Measurements from ENCODE around the gene PTGES2.
A peak's percentile ranks its signal among the peaks of the same experiment; 100 is the strongest.

PTGES2 gene

DNA sequence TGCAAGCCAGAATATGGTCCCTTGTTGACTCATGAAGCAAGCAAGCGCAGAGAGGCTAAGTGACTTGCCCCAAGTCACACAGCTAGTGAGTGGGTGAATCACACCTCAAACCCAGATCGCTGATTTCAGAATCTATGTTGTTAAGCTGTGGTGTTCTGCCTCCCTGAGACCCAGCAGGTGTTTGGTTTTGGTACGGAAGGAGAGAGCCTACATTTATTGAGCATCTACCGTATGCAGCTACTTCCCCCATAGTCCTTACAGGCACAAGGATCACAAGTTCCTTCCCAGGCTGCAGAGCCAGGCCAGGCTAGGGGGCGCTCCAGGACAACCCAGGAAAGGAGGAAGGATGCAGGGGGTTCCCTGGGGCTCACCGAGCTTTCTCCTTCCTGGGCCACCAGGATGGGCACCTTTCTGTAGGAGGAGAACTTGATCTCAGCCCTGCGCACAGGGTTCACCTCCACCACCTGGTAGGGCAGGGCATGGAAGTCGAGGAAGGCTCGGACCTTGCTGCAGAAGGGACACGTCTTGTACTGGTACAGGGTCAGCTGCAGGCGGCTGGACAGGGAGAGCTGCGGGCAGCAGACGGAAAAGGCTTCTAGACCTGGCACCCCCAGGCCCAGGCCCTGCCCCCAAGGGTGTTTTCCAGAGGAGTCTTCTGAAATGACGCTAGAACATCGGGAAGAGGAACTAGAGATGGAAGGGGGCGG lies 2.5 kb downstream of the PTGES2 start:
- Histone ChIP-seq H3K79me2 (ENCODE audit: control insufficient read depth, low read length) (peaks cover 34% of the 10 kb centered on the region), H4K20me1 (ENCODE audit: control insufficient read depth, insufficient read depth, low read depth, low read length) (peaks cover 6% of the 10 kb centered on the region; the same call in 1 of the 2 replicates), H3K9me2 (replicated peaks; ENCODE audit: control insufficient read depth, low read length) (no peaks in the 10 kb centered on the region), H3F3A (ENCODE audit: control insufficient read depth, insufficient read depth) (no peaks in the 10 kb centered on the region), H3K4me1 (ENCODE audit: control insufficient read depth, low read length) (peaks cover 24% of the 10 kb centered on the region), H3K4me3 (ENCODE audit: low read length) (peak overlapping the region; percentile 92), H3K4me2 (ENCODE audit: low read length) (peak overlapping the region; percentile 88), H3K27me3 (ENCODE audit: control insufficient read depth, low read length) (no peaks in the 10 kb centered on the region), H3K27ac (ENCODE audit: low read depth, low read length) (no peak overlapping the region), H3K36me3 (ENCODE audit: control insufficient read depth, low read length) (peaks cover 61% of the 10 kb centered on the region), H3K9me3 (ENCODE audit: control insufficient read depth, insufficient read depth, low read length) (no peaks in the 10 kb centered on the region)
- TF ChIP-seq CTCF (IDR thresholded peaks at IDR 0.05; ENCODE audit: low read depth, low read length, poor library complexity, severe bottlenecking) (peak; percentile 93), EZH2phosphoT487 (IDR thresholded peaks at IDR 0.05; ENCODE audit: borderline replicate concordance, low read length) (no peak)

GRCh38 chr9:128124451-128124850 lies 3.1 kb downstream of the PTGES2 start:
- Histone ChIP-seq H3K4me1 (ENCODE audit: control insufficient read depth, low read length) (peaks cover 24% of the 10 kb centered on the region), H3K9me2 (replicated peaks; ENCODE audit: control insufficient read depth, low read length) (no peaks in the 10 kb centered on the region), H3F3A (ENCODE audit: control insufficient read depth, insufficient read depth) (peaks cover 4% of the 10 kb centered on the region; the same call in 1 of the 2 replicates), H3K9me3 (ENCODE audit: control insufficient read depth, insufficient read depth, low read length) (no peaks in the 10 kb centered on the region), H3K79me2 (ENCODE audit: control insufficient read depth, low read length) (peaks cover 34% of the 10 kb centered on the region), H3K4me2 (ENCODE audit: low read length) (no peak overlapping the region), H4K20me1 (ENCODE audit: control insufficient read depth, insufficient read depth, low read depth, low read length) (peaks cover 6% of the 10 kb centered on the region; the same call in 1 of the 2 replicates), H3K27me3 (ENCODE audit: control insufficient read depth, low read length) (no peaks in the 10 kb centered on the region), H3K36me3 (ENCODE audit: control insufficient read depth, low read length) (peaks cover 62% of the 10 kb centered on the region), H3K27ac (ENCODE audit: low read depth, low read length) (no peak overlapping the region), H3K4me3 (ENCODE audit: low read length) (no peak overlapping the region)
- TF ChIP-seq EZH2phosphoT487 (IDR thresholded peaks at IDR 0.05; ENCODE audit: borderline replicate concordance, low read length) (no peak), CTCF (IDR thresholded peaks at IDR 0.05; ENCODE audit: low read depth, low read length, poor library complexity, severe bottlenecking) (no peak)

DNA sequence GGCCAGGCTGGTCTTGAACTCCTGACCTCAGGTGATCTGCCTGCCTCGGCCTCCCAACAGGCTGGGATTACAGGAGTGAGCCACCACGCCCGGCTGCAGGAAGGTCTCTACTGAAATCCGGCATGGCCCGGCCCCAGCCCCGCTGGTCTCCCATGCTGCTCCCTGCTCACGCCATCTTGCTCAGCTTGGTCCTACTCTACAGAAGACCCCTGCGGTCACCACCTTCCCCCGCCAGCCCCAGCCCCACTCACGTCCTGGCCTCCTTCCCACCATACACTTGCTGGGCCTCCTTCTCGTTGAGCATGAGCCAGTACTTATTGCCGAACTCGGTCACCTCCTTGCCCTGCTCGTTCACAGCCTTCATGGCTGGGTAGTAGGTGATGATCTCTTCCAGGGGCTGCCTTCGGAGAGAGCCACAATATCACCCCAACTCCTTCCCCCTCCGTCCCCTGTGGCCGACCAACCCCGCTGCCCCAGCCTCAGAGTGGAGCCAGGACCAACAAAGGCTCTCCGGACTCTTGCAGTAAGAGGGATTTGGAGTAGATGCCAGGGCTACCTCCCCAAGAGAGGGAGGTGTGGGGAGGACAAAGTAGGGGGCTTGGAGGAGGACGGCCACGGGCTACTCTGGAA lies 4.0 kb downstream of the PTGES2 start:
- Histone ChIP-seq H3K4me3 (ENCODE audit: low read length) (no peak overlapping the region), H3K9me3 (ENCODE audit: control insufficient read depth, insufficient read depth, low read length) (no peaks in the 10 kb centered on the region), H4K20me1 (ENCODE audit: control insufficient read depth, insufficient read depth, low read depth, low read length) (peaks cover 6% of the 10 kb centered on the region; the same call in 1 of the 2 replicates), H3K4me1 (ENCODE audit: control insufficient read depth, low read length) (peaks cover 17% of the 10 kb centered on the region), H3K27ac (ENCODE audit: low read depth, low read length) (no peak overlapping the region), H3K9me2 (replicated peaks; ENCODE audit: control insufficient read depth, low read length) (no peaks in the 10 kb centered on the region), H3K4me2 (ENCODE audit: low read length) (no peak overlapping the region), H3K79me2 (ENCODE audit: control insufficient read depth, low read length) (peaks cover 34% of the 10 kb centered on the region), H3K27me3 (ENCODE audit: control insufficient read depth, low read length) (no peaks in the 10 kb centered on the region), H3F3A (ENCODE audit: control insufficient read depth, insufficient read depth) (peaks cover 7% of the 10 kb centered on the region; the same call in 1 of the 2 replicates), H3K36me3 (ENCODE audit: control insufficient read depth, low read length) (peaks cover 62% of the 10 kb centered on the region)
- TF ChIP-seq EZH2phosphoT487 (IDR thresholded peaks at IDR 0.05; ENCODE audit: borderline replicate concordance, low read length) (no peak), CTCF (IDR thresholded peaks at IDR 0.05; ENCODE audit: low read depth, low read length, poor library complexity, severe bottlenecking) (no peak)
